Smooth muscle cell (in vitro differentiated cells): ENCODE data around the gene ANO6. TPM values are rescaled to one million over a fixed set of nuclear protein-coding genes. Genes with fewer than 3 reads are reported as not detected.

Experiments
- DNase-seq: peaks from one replicate; lab custom pipeline; 2025; ENCODE audit not compliant: unreplicated experiment; lab: John Stamatoyannopoulos, UW
- H2AFZ ChIP-seq: fragments of 200-600 bp; sonication (generic); 2 replicates; pipeline ENCODE4 v1.6.0; 2016; ENCODE audit warnings: antibody characterized with exemption, low read depth, mild to moderate bottlenecking
- H3F3A ChIP-seq: fragments of 200-600 bp; sonication (generic); 2 replicates; pipeline ENCODE4 v1.6.0; 2017; ENCODE audit warnings: antibody characterized with exemption, low read depth
- H3K27ac ChIP-seq: fragments of 200-600 bp; sonication (generic); 2 replicates; pipeline ENCODE4 v1.5.1; 2016; ENCODE audit warnings: low read depth, mild to moderate bottlenecking
- H3K27me3 ChIP-seq: fragments of 200-600 bp; sonication (generic); 2 replicates; pipeline ENCODE4 v1.6.1; 2016; ENCODE audit warnings: low read depth, mild to moderate bottlenecking
- H3K36me3 ChIP-seq: fragments of 200-600 bp; sonication (generic); 2 replicates; pipeline ENCODE4 v1.5.1; 2016; ENCODE audit warnings: low read depth
- H3K4me1 ChIP-seq: fragments of 200-600 bp; sonication (generic); 2 replicates; pipeline ENCODE4 v1.5.1; 2016; ENCODE audit warnings: low read depth
- H3K4me2 ChIP-seq: fragments of 200-600 bp; sonication (generic); 2 replicates; pipeline ENCODE4 v1.6.0; 2016; ENCODE audit warnings: mild to moderate bottlenecking
- H3K4me3 ChIP-seq: fragments of 200-600 bp; sonication (generic); 2 replicates; pipeline ENCODE4 v1.5.1; 2016; ENCODE audit warnings: mild to moderate bottlenecking
- H3K79me2 ChIP-seq: fragments of 200-600 bp; sonication (generic); 2 replicates; pipeline ENCODE4 v1.6.0; 2016; ENCODE audit warnings: low read depth, mild to moderate bottlenecking
- H3K9ac ChIP-seq: fragments of 200-600 bp; sonication (generic); 2 replicates; pipeline ENCODE4 v1.6.0; 2016; ENCODE audit warnings: low read depth
- H3K9me3 ChIP-seq: fragments of 200-600 bp; sonication (generic); replicated peaks from 2 replicates; pipeline ENCODE4 v1.5.1; 2016; ENCODE audit warnings: low read depth
- H4K20me1 ChIP-seq: fragments of 200-600 bp; sonication (generic); 2 replicates; pipeline ENCODE4 v1.6.0; 2016; ENCODE audit warnings: low read depth
- CTCF ChIP-seq: fragments of 200-600 bp; sonication (generic); IDR thresholded peaks from 2 replicates; pipeline ENCODE4 v1.5.1; 2017; ENCODE audit warnings: borderline replicate concordance, mild to moderate bottlenecking, antibody characterized with exemption; ENCODE audit not compliant: insufficient read depth, poor library complexity, severe bottlenecking
- WGBS: methylation state at CpG from one replicate; pipeline ENCODE4 v1.1.7; 2016; ENCODE audit warnings: low lambda C conversion rate; 5-methylcytosine and 5-hydroxymethylcytosine counted together
- polyA plus RNA-seq: library from polyadenylated mRNA; unstranded; fragments of >200 nt; fragmentation: Nextera tagmentation; extraction: Ambion mirVana; gene quantifications from 2 replicates; pipeline ENCODE4 v1.2.1, GENCODE V29; 2016
- total RNA-seq: library from RNA; depleted of rRNA; stranded (reverse); fragments of >200 nt; gene quantifications from 2 replicates; pipeline ENCODE4 v1.2.3, GENCODE V29; 2014

ANO6 gene
- total and polyA plus RNA-seq, 2 experiments from 2014 or later: 44.8 to 106 TPM

GRCh38 chr12:45425426-45425825 is 209.5 kb downstream of the ANO6 start:
- no peak overlapping the region for H3K4me3 ChIP-seq
- H3F3A ChIP-seq: no peaks in the 10 kb centered on the region
- no peak overlapping the region for H3K9ac ChIP-seq
- DNase-seq: no peak
- no peak for TF ChIP-seq CTCF
- H3K27me3 ChIP-seq: no peaks in the 10 kb centered on the region
- H3K27ac ChIP-seq: no peak overlapping the region
- WGBS: 87% methylated on average over 4 of the region's 4 CpGs
- peaks cover 22% of the 10 kb centered on the region for H3K36me3 ChIP-seq
- H3K9me3 ChIP-seq: no peaks in the 10 kb centered on the region
- H4K20me1 ChIP-seq: no peaks in the 10 kb centered on the region
- H3K79me2 ChIP-seq: no peaks in the 10 kb centered on the region
- no peak overlapping the region for H3K4me2 ChIP-seq
- no peaks in the 10 kb centered on the region for H3K4me1 ChIP-seq
- no peak overlapping the region for H2AFZ ChIP-seq

GRCh38 chr12:45426294-45426693 is 210.4 kb downstream of the ANO6 start:
- 98% methylated on average over 4 of the region's 4 CpGs for WGBS
- H3K27me3 ChIP-seq: no peaks in the 10 kb centered on the region
- H3K4me1 ChIP-seq: no peaks in the 10 kb centered on the region
- H2AFZ ChIP-seq: no peak overlapping the region
- no peak for TF ChIP-seq CTCF
- no peak overlapping the region for H3K9ac ChIP-seq
- no peaks in the 10 kb centered on the region for H3K9me3 ChIP-seq
- no peak for DNase-seq
- H3K79me2 ChIP-seq: no peaks in the 10 kb centered on the region
- no peak overlapping the region for H3K4me3 ChIP-seq
- no peak overlapping the region for H3K4me2 ChIP-seq
- H4K20me1 ChIP-seq: no peaks in the 10 kb centered on the region
- no peaks in the 10 kb centered on the region for H3F3A ChIP-seq
- peaks cover 22% of the 10 kb centered on the region for H3K36me3 ChIP-seq
- H3K27ac ChIP-seq: no peak overlapping the region

GRCh38 chr12:45427042-45427441 is 211.1 kb downstream of the ANO6 start:
- Histone ChIP-seq H3K27me3 (no peaks in the 10 kb centered on the region), H3K4me3 (no peak overlapping the region), H4K20me1 (no peaks in the 10 kb centered on the region), H3K27ac (no peak overlapping the region), H3K9ac (no peak overlapping the region), H3K4me1 (no peaks in the 10 kb centered on the region), H3K9me3 (no peaks in the 10 kb centered on the region), H3F3A (no peaks in the 10 kb centered on the region), H3K79me2 (no peaks in the 10 kb centered on the region), H3K4me2 (no peak overlapping the region), H3K36me3 (peaks cover 20% of the 10 kb centered on the region), H2AFZ (no peak overlapping the region)
- WGBS: 99% methylated on average over 4 of the region's 4 CpGs
- no peak for TF ChIP-seq CTCF
- no peak for DNase-seq

GRCh38 chr12:45429831-45430230 is 213.9 kb downstream of the ANO6 start:
- no peak for TF ChIP-seq CTCF
- H3K9me3 ChIP-seq: no peaks in the 10 kb centered on the region
- no peak for DNase-seq
- H3K36me3 ChIP-seq: peaks cover 20% of the 10 kb centered on the region
- H2AFZ ChIP-seq: no peak overlapping the region
- no peak overlapping the region for H3K27ac ChIP-seq
- H3K27me3 ChIP-seq: no peaks in the 10 kb centered on the region
- H3K9ac ChIP-seq: no peak overlapping the region
- peaks cover 20% of the 10 kb centered on the region for H3K4me1 ChIP-seq
- no peaks in the 10 kb centered on the region for H3K79me2 ChIP-seq
- no peaks in the 10 kb centered on the region for H3F3A ChIP-seq
- no peak overlapping the region for H3K4me2 ChIP-seq
- H3K4me3 ChIP-seq: no peak overlapping the region
- no peaks in the 10 kb centered on the region for H4K20me1 ChIP-seq
- WGBS: 86% methylated on average over 1 of the region's 1 CpG
